ENCODE results near the gene ARHGEF3.

The ARHGEF3 gene

GRCh38 chr3:56830884-56831283 is 29.1 kb upstream of the ARHGEF3 start:
- CTCF ChIA-PET: interaction anchor here (0.5 to 0.6 kb wide), 2 partner anchors 136 to 1508 kb away, joined by 3 to 4 read pairs; no protein-coding TSS in a partner anchor
- Histone ChIP-seq H3K36me3 (ENCODE audit: control insufficient read depth in 4 of 4, insufficient read depth in 4 of 4, low read length in 3 of 4) (no peaks in the 10 kb centered on the region), H3K9me3 (ENCODE audit: control extremely low read depth in 1 of 5, control insufficient read depth in 4 of 5, insufficient read depth in 2 of 5, low read depth in 1 of 5, low read length in 4 of 5) (peaks cover 0 to 2% (median 0%) of the 10 kb centered on the region in 5 experiments), H3K4me3 (ENCODE audit: control insufficient read depth in 1 of 7, extremely low read depth in 1 of 7, insufficient read depth in 4 of 7, low read depth in 2 of 7, low read length in 6 of 7) (no peak overlapping the region), H3K27me3 (replicated peaks in 2 of 5; ENCODE audit: control insufficient read depth in 4 of 5, insufficient read depth in 5 of 5, low read length in 4 of 5) (no peaks in the 10 kb centered on the region), H3K27ac (ENCODE audit: insufficient read depth in 1 of 2, low read depth in 1 of 2, low read length in 2 of 2, poor library complexity in 1 of 2, severe bottlenecking in 2 of 2) (no peak overlapping the region), H3K4me1 (ENCODE audit: control extremely low read depth in 1 of 4, control insufficient read depth in 4 of 4, insufficient read depth in 4 of 4, low read length in 3 of 4) (peaks cover 0 to 18% (median 7%) of the 10 kb centered on the region in 4 experiments)
- POLR2A ChIA-PET: interaction anchor here (1.0 kb wide), 1 partner anchor 12 kb away, joined by 3 read pairs; no protein-coding TSS in a partner anchor
- no peak for DNase-seq
- WGBS (ENCODE audit: insufficient coverage): 100% methylated on average over 2 of the region's 2 CpGs

DNA sequence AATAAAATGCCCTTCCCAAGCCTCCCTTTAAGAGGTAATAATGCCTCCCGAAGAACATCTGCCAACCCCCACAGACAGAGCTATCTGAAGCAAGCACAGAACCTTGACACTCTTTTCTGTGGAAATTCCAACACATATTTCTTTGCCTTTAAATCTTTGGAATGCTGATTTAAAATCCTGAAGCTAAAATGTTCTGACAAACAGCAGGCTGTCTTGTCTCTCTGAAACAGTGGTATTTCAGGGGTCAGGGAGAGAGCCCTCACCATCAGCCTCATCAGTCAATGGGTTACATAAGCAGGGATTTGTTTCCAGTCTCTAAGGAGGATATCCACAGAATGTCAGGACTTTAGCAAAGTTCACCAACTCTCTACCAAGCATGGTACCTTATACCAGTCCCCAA is 27.8 kb upstream of the ARHGEF3 start:
- H3K27ac ChIP-seq (ENCODE audit: insufficient read depth in 1 of 2, low read depth in 1 of 2, low read length in 2 of 2, poor library complexity in 1 of 2, severe bottlenecking in 2 of 2): no peak overlapping the region
- no peak for DNase-seq
- H3K4me1 ChIP-seq (ENCODE audit: control extremely low read depth in 1 of 4, control insufficient read depth in 4 of 4, insufficient read depth in 4 of 4, low read length in 3 of 4): peaks cover 0 to 22% (median 7%) of the 10 kb centered on the region in 4 experiments
- ChIA-PET POLR2A (no interaction called here), CTCF (interaction anchor here (1.5 to 1.6 kb wide), 2 partner anchors 12 to 13 kb away, joined by 4 to 7 read pairs; no protein-coding TSS in a partner anchor)
- no peak overlapping the region for H3K4me3 ChIP-seq (ENCODE audit: control insufficient read depth in 1 of 7, extremely low read depth in 1 of 7, insufficient read depth in 4 of 7, low read depth in 2 of 7, low read length in 6 of 7)
- WGBS (ENCODE audit: insufficient coverage): 100% methylated on average over 1 of the region's 1 CpG
- no peaks in the 10 kb centered on the region for H3K27me3 ChIP-seq (replicated peaks in 2 of 5; ENCODE audit: control insufficient read depth in 4 of 5, insufficient read depth in 5 of 5, low read length in 4 of 5)
- H3K36me3 ChIP-seq (ENCODE audit: control insufficient read depth in 4 of 4, insufficient read depth in 4 of 4, low read length in 3 of 4): no peaks in the 10 kb centered on the region
- H3K9me3 ChIP-seq (ENCODE audit: control extremely low read depth in 1 of 5, control insufficient read depth in 4 of 5, insufficient read depth in 2 of 5, low read depth in 1 of 5, low read length in 4 of 5): peaks cover 0 to 2% (median 0%) of the 10 kb centered on the region in 5 experiments

- POLR2A ChIA-PET: no interaction called here
- Histone ChIP-seq H3K9me3 (ENCODE audit: control extremely low read depth in 1 of 5, control insufficient read depth in 4 of 5, insufficient read depth in 2 of 5, low read depth in 1 of 5, low read length in 4 of 5) (peaks cover 0 to 2% (median 0%) of the 10 kb centered on the region in 5 experiments), H3K4me1 (ENCODE audit: control extremely low read depth in 1 of 4, control insufficient read depth in 4 of 4, insufficient read depth in 4 of 4, low read length in 3 of 4) (peaks cover 0 to 8% (median 5%) of the 10 kb centered on the region in 4 experiments), H3K27me3 (replicated peaks in 2 of 5; ENCODE audit: control insufficient read depth in 4 of 5, insufficient read depth in 5 of 5, low read length in 4 of 5) (no peaks in the 10 kb centered on the region), H3K27ac (ENCODE audit: insufficient read depth in 1 of 2, low read depth in 1 of 2, low read length in 2 of 2, poor library complexity in 1 of 2, severe bottlenecking in 2 of 2) (no peak overlapping the region), H3K36me3 (ENCODE audit: control insufficient read depth in 4 of 4, insufficient read depth in 4 of 4, low read length in 3 of 4) (no peaks in the 10 kb centered on the region), H3K4me3 (ENCODE audit: control insufficient read depth in 1 of 7, extremely low read depth in 1 of 7, insufficient read depth in 4 of 7, low read depth in 2 of 7, low read length in 6 of 7) (no peak overlapping the region)
- CTCF ChIA-PET: interaction anchor here (1.3 to 16.2 kb wide), 5 partner anchors 10 to 25 kb away, joined by 3 to 139 read pairs (median 4); partner anchors contain the start of gene ARHGEF3
- peak in 2 of 3 donors; percentile 23 to 39 for DNase-seq
- WGBS (ENCODE audit: insufficient coverage): 100% methylated on average over 3 of the region's 5 CpGs
Observed at GRCh38 chr3:56826831-56827722, 25.3 kb upstream of the ARHGEF3 start.

GRCh38 chr3:56825567-56826438 is 24.1 kb upstream of the ARHGEF3 start:
- Histone ChIP-seq H3K36me3 (ENCODE audit: control insufficient read depth in 4 of 4, insufficient read depth in 4 of 4, low read length in 3 of 4) (no peaks in the 10 kb centered on the region), H3K27me3 (replicated peaks in 2 of 5; ENCODE audit: control insufficient read depth in 4 of 5, insufficient read depth in 5 of 5, low read length in 4 of 5) (no peaks in the 10 kb centered on the region), H3K4me3 (ENCODE audit: control insufficient read depth in 1 of 7, extremely low read depth in 1 of 7, insufficient read depth in 4 of 7, low read depth in 2 of 7, low read length in 6 of 7) (no peak overlapping the region), H3K4me1 (ENCODE audit: control extremely low read depth in 1 of 4, control insufficient read depth in 4 of 4, insufficient read depth in 4 of 4, low read length in 3 of 4) (peaks cover 0 to 8% (median 4%) of the 10 kb centered on the region in 4 experiments), H3K27ac (ENCODE audit: insufficient read depth in 1 of 2, low read depth in 1 of 2, low read length in 2 of 2, poor library complexity in 1 of 2, severe bottlenecking in 2 of 2) (no peak overlapping the region), H3K9me3 (ENCODE audit: control extremely low read depth in 1 of 5, control insufficient read depth in 4 of 5, insufficient read depth in 2 of 5, low read depth in 1 of 5, low read length in 4 of 5) (peaks cover 0 to 2% (median 0%) of the 10 kb centered on the region in 5 experiments)
- CTCF ChIA-PET: interaction anchor here (0.5 to 16.2 kb wide), 13 partner anchors 9 to 163 kb away, joined by 3 to 139 read pairs (median 4); partner anchors contain the start of gene ARHGEF3
- DNase-seq: no peak
- 100% methylated on average over 3 of the region's 4 CpGs for WGBS (ENCODE audit: insufficient coverage)
- POLR2A ChIA-PET: no interaction called here

DNA sequence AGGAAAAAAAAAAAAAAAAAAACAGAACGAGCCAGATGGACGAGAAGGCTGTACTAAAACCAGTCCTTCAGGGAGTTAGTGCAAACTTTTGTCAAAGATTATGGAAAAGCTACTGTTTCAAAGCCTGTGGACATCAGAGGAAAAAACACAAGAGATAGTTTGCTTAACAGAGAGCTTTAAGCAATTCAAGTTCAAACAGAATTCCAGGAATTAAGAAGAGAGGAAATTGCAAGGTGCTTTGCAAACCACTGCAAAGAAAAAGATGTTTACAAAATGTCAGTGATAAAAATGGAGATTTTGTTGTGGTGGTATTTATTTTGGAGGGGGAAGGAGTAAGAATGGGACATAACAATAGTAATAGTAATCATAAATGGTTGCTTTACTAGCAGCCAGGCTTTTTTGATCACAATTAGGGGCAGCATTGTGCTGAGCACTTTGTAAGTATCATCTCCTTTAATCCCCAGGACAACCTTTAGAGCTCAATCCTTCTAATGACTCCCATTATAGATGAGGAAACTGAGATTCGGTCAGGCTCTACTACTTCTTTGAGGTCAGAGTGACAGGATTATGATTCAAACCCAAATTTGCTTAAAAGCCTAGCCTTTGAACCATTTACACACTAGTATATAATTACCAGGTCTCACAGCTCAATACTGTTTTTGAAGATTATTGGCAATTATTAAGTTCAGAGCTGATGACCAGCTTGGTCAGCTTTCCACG is 22.4 kb upstream of the ARHGEF3 start:
- Histone ChIP-seq H3K27me3 (replicated peaks in 2 of 5; ENCODE audit: control insufficient read depth in 4 of 5, insufficient read depth in 5 of 5, low read length in 4 of 5) (no peaks in the 10 kb centered on the region), H3K4me3 (ENCODE audit: control insufficient read depth in 1 of 7, extremely low read depth in 1 of 7, insufficient read depth in 4 of 7, low read depth in 2 of 7, low read length in 6 of 7) (no peak overlapping the region), H3K36me3 (ENCODE audit: control insufficient read depth in 4 of 4, insufficient read depth in 4 of 4, low read length in 3 of 4) (no peaks in the 10 kb centered on the region), H3K27ac (ENCODE audit: insufficient read depth in 1 of 2, low read depth in 1 of 2, low read length in 2 of 2, poor library complexity in 1 of 2, severe bottlenecking in 2 of 2) (no peak overlapping the region), H3K9me3 (ENCODE audit: control extremely low read depth in 1 of 5, control insufficient read depth in 4 of 5, insufficient read depth in 2 of 5, low read depth in 1 of 5, low read length in 4 of 5) (no peaks in the 10 kb centered on the region), H3K4me1 (ENCODE audit: control extremely low read depth in 1 of 4, control insufficient read depth in 4 of 4, insufficient read depth in 4 of 4, low read length in 3 of 4) (peaks cover 0 to 8% (median 6%) of the 10 kb centered on the region in 4 experiments)
- POLR2A ChIA-PET: no interaction called here
- WGBS (ENCODE audit: insufficient coverage): 38% methylated on average over 3 of the region's 4 CpGs
- CTCF ChIA-PET: interaction anchor here (0.7 to 16.2 kb wide), 9 partner anchors 8 to 165 kb away, joined by 3 to 139 read pairs (median 4); partner anchors contain the start of gene ARHGEF3
- no peak for DNase-seq

DNA sequence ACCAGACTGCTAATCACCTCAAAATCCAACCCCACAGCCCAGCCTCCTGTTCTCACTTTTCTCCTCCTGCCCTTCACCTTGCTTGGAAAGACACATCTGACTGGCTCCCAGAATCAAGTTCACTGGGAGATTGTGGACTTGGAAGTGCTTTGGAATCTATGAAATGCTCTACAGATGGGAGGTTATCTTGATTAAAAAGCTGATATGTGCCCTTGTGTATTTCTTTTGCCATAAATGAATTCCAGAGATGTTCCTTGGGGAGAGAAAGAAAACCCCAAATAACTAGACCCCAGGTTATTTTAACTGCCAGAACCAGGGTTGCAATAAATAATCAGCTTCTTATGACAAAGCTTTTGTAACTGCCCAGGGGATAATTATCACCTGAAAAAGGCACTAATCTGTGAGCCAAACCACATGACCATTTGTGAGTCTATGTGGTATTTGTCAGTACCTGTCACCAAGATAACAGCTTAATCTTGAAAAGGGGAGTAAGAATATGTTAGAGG is 21.7 kb upstream of the ARHGEF3 start:
- no peak overlapping the region for H3K27ac ChIP-seq (ENCODE audit: insufficient read depth in 1 of 2, low read depth in 1 of 2, low read length in 2 of 2, poor library complexity in 1 of 2, severe bottlenecking in 2 of 2)
- no peaks in the 10 kb centered on the region for H3K9me3 ChIP-seq (ENCODE audit: control extremely low read depth in 1 of 5, control insufficient read depth in 4 of 5, insufficient read depth in 2 of 5, low read depth in 1 of 5, low read length in 4 of 5)
- ChIA-PET POLR2A (no interaction called here), CTCF (interaction anchor here (0.7 to 16.2 kb wide), 4 partner anchors 16 to 98 kb away, joined by 3 to 139 read pairs (median 5); partner anchors contain the start of gene ARHGEF3)
- H3K36me3 ChIP-seq (ENCODE audit: control insufficient read depth in 4 of 4, insufficient read depth in 4 of 4, low read length in 3 of 4): no peaks in the 10 kb centered on the region
- H3K4me3 ChIP-seq (ENCODE audit: control insufficient read depth in 1 of 7, extremely low read depth in 1 of 7, insufficient read depth in 4 of 7, low read depth in 2 of 7, low read length in 6 of 7): no peak overlapping the region
- no peaks in the 10 kb centered on the region for H3K27me3 ChIP-seq (replicated peaks in 2 of 5; ENCODE audit: control insufficient read depth in 4 of 5, insufficient read depth in 5 of 5, low read length in 4 of 5)
- no peak for DNase-seq
- peaks cover 0 to 8% (median 6%) of the 10 kb centered on the region in 4 experiments for H3K4me1 ChIP-seq (ENCODE audit: control extremely low read depth in 1 of 4, control insufficient read depth in 4 of 4, insufficient read depth in 4 of 4, low read length in 3 of 4)
